A549 (cell line): ENCODE measurements around the gene ORC4. TPM values are rescaled to one million over a fixed set of nuclear protein-coding genes. Genes with fewer than 3 reads are reported as not detected.

Source experiments
- ATAC-seq, 2 experiments: fragments of 200-7000 bp in 1 of 2; fragments of >200 bp in 1 of 2; cut with Nextera tagmentation in 1 of 2; cut with Tn5 transposase in 1 of 2; 3 replicates each; pipeline versions ENCODE4 v1.8.0 to v1.9.1; 2018 to 2020; ENCODE audit warnings: mild to moderate bottlenecking in 1 of 2, moderate library complexity in 1 of 2
- CTCF ChIA-PET: fragments of 300-600 bp; sonication (Branson Sonifier 250); formaldehyde crosslinking; extraction: SDS; loops from one replicate; lab custom pipeline; 2021; ENCODE audit warnings: antibody characterized with exemption, inconsistent platforms; lab: Yijun Ruan, JAX
- POLR2A ChIA-PET: fragments of 350-600 bp; formaldehyde crosslinking; extraction: SDS; loops from one replicate; lab custom pipeline; 2021; ENCODE audit warnings: antibody characterized with exemption, inconsistent platforms; lab: Yijun Ruan, JAX
- DNase-seq, 2 experiments: peaks; one replicate each; pipeline versions ENCODE4 v3.0.0 to v3.0.0-alpha.2; 2011 to 2016; ENCODE audit warnings: low read depth in 1 of 2, low spot score in 1 of 2
- FAIRE-seq: peaks from 2 replicates; lab custom pipeline; 2011; peaks lifted over from hg19 to GRCh38; lab: Jason Lieb, UNC
- H3K27ac ChIP-seq, 2 experiments: fragments of >200 bp; sonication (Bioruptor Twin); formaldehyde crosslinking; 3 replicates each; pipeline ENCODE4 v1.5.1; 2016 to 2017
- H3K4me1 ChIP-seq: fragments of >200 bp; sonication (Bioruptor Twin); formaldehyde crosslinking; 3 replicates; pipeline ENCODE4 v1.6.1; 2016
- H3K4me2 ChIP-seq: fragments of >200 bp; sonication (Bioruptor Twin); formaldehyde crosslinking; 3 replicates; pipeline ENCODE4 v1.6.1; 2016
- H3K4me3 ChIP-seq: fragments of >200 bp; sonication (Bioruptor Twin); formaldehyde crosslinking; 3 replicates; pipeline ENCODE4 v1.5.1; 2016
- H3K9me3 ChIP-seq: fragments of >200 bp; sonication (Bioruptor Twin); formaldehyde crosslinking; 3 replicates; pipeline ENCODE4 v1.6.1; 2016
- CEBPB ChIP-seq, 2 experiments: fragments of >200 bp in 1 of 2; sonication (Bioruptor Twin) in 1 of 2; formaldehyde crosslinking in 1 of 2; IDR thresholded peaks; 2 replicates each; pipeline ENCODE4 v1.6.1; 2012 to 2016
- CTCF ChIP-seq: fragments of >200 bp; sonication (Bioruptor Twin); formaldehyde crosslinking; IDR thresholded peaks from 3 replicates; pipeline ENCODE4 v1.5.1; 2016
- E2F6 ChIP-seq: IDR thresholded peaks from 2 replicates; pipeline ENCODE4 v1.6.1; 2012; ENCODE audit warnings: low read depth, borderline replicate concordance
- EHF ChIP-seq: fragments of 250-450 bp; sonication (Bioruptor Pico); IDR thresholded peaks from 2 replicates; pipeline ENCODE4 v1.5.0; 2020; ENCODE audit warnings: mild to moderate bottlenecking
- EP300 ChIP-seq, 2 experiments: fragments of >200 bp; sonication (Bioruptor Twin); formaldehyde crosslinking; IDR thresholded peaks; 2 replicates in 1 of 2; 3 replicates in 1 of 2; pipeline ENCODE4 v1.6.1; 2016 to 2017
- FOSB ChIP-seq: fragments of 250-450 bp; sonication (Bioruptor Pico); IDR thresholded peaks from 2 replicates; pipeline ENCODE4 v1.5.0; 2020; ENCODE audit warnings: mild to moderate bottlenecking, moderate library complexity
- FOXS1 ChIP-seq: fragments of 250-450 bp; sonication (Bioruptor Pico); IDR thresholded peaks from 2 replicates; pipeline ENCODE4 v1.5.0; 2020; ENCODE audit warnings: mild to moderate bottlenecking, moderate library complexity
- HOXB13 ChIP-seq: fragments of 250-450 bp; sonication (Bioruptor Pico); IDR thresholded peaks from 2 replicates; pipeline ENCODE4 v1.5.0; 2020; ENCODE audit warnings: low read depth, mild to moderate bottlenecking, moderate library complexity
- KDM1A ChIP-seq: fragments of 200-600 bp; sonication (generic); IDR thresholded peaks from 2 replicates; pipeline ENCODE4 v1.6.1; 2016; ENCODE audit warnings: low read depth, mild to moderate bottlenecking
- MAFK ChIP-seq: fragments of 450-650 bp; IDR thresholded peaks from 2 replicates; pipeline ENCODE4 v1.6.1; 2014; ENCODE audit not compliant: partially characterized antibody
- PHF8 ChIP-seq: fragments of 200-600 bp; sonication (generic); IDR thresholded peaks from 2 replicates; pipeline ENCODE4 v1.6.1; 2016; ENCODE audit warnings: low read depth, mild to moderate bottlenecking, antibody characterized with exemption, moderate library complexity, borderline replicate concordance
- RAD21 ChIP-seq, 2 experiments: fragments of >200 bp in 1 of 2; sonication (Bioruptor Twin) in 1 of 2; formaldehyde crosslinking in 1 of 2; IDR thresholded peaks in 1 of 2; conservative IDR thresholded peaks in 1 of 2; 2 replicates in 1 of 2; 3 replicates in 1 of 2; pipeline ENCODE4 v1.6.1; 2012 to 2018; ENCODE audit warnings: inconsistent platforms in 1 of 2
- REST ChIP-seq: fragments of 200-600 bp; sonication (generic); IDR thresholded peaks from 2 replicates; pipeline ENCODE4 v1.6.1; 2016; ENCODE audit warnings: antibody characterized with exemption, mild to moderate bottlenecking, moderate library complexity
- SMC3 ChIP-seq: fragments of >200 bp; sonication (Bioruptor Twin); formaldehyde crosslinking; IDR thresholded peaks from 3 replicates; pipeline ENCODE4 v1.6.1; 2018; ENCODE audit warnings: inconsistent platforms
- SREBF2 ChIP-seq: fragments of 450-650 bp; IDR thresholded peaks from 2 replicates; pipeline ENCODE4 v1.6.1; 2014; ENCODE audit warnings: mild to moderate bottlenecking, moderate library complexity
- USF2 ChIP-seq: fragments of 450-650 bp; IDR thresholded peaks from 2 replicates; pipeline ENCODE4 v1.6.1; 2014; ENCODE audit warnings: antibody characterized with exemption
- WGBS: methylation state at CpG from one replicate; pipeline ENCODE4 v1.1.6; 2017; ENCODE audit errors: missing lambda C conversion rate; 5-methylcytosine and 5-hydroxymethylcytosine counted together
- polyA plus RNA-seq, 4 experiments: library from polyadenylated mRNA; depleted of rRNA in 3 of 4; stranded (reverse); fragments of >200 nt; fragmentation: RNase III in 1 of 4; extraction: RNeasy Plus Mini Kit Qiagen cat#74134 plus additional on column Dnase treatment in 1 of 4; gene quantifications; 2 replicates in 3 of 4; 3 replicates in 1 of 4; pipeline ENCODE4 v1.2.3, GENCODE V29; 2011 to 2017

ORC4 gene
- polyA plus RNA-seq, 2 of the 4 experiments (the other 2 are of a cell fraction), result 38.5 to 99.1 TPM

- Histone ChIP-seq H3K4me3 (no peak overlapping the region), H3K9me3 (no peaks in the 10 kb centered on the region), H3K27ac (no peak overlapping the region), H3K4me2 (no peak overlapping the region; the same call in 2 of the 3 replicates), H3K4me1 (peaks cover 3% of the 10 kb centered on the region; the same call in 1 of the 3 replicates)
- DNase-seq (peak; percentile 44 to 56), ATAC-seq (peak; percentile 71 to 85; a peak in 5 of 6 replicates), FAIRE-seq (no peak)
- POLR2A ChIA-PET, result no interaction called here
- TF ChIP-seq EHF, result no peak
- peak; percentile 93 for TF ChIP-seq SMC3
- no peak for TF ChIP-seq CEBPB (IDR thresholded peaks at IDR 0.05)
- peak; percentile 84 to 89 for TF ChIP-seq RAD21 (conservative IDR thresholded peaks at IDR 0.05 in 1 of 2, IDR thresholded peaks at IDR 0.05 in 1 of 2)
- TF ChIP-seq CTCF, result peak; percentile 93
- 43% methylated on average over 4 of the region's 4 CpGs for WGBS
- CTCF ChIA-PET, result interaction anchor here (0.6 to 2.0 kb wide), 13 partner anchors 13 to 1001 kb away, joined by 3 to 19 read pairs (median 3); partner anchors contain the start of genes ACVR2A, MBD5 and ORC4
These were observed 30.6 kb downstream of the ORC4 start for GRCh38 chr2:147989809-147990403.

- no peak for ATAC-seq
These were observed 31.4 kb downstream of the ORC4 start for GRCh38 chr2:147989102-147989501.

More at GRCh38 chr2:147989102-147989501, 31.4 kb downstream of the ORC4 start:
- CTCF ChIA-PET, result interaction anchor here (0.7 to 2.0 kb wide), 9 partner anchors 16 to 1002 kb away, joined by 3 to 19 read pairs (median 4); partner anchors contain the start of genes MBD5 and ORC4
- Histone ChIP-seq H3K4me1 (peaks cover 3% of the 10 kb centered on the region; the same call in 1 of the 3 replicates), H3K4me2 (no peak overlapping the region), H3K27ac (no peak overlapping the region), H3K9me3 (no peaks in the 10 kb centered on the region), H3K4me3 (no peak overlapping the region)
- DNase-seq (no peak), FAIRE-seq (no peak)
- no peak for TF ChIP-seq USF2
- TF ChIP-seq CEBPB (IDR thresholded peaks at IDR 0.05), result no peak
- TF ChIP-seq SMC3, result no peak
- no peak for TF ChIP-seq FOXS1 (CRISPR knock-in tag)
- TF ChIP-seq E2F6, result no peak
- TF ChIP-seq HOXB13 (CRISPR knock-in tag), result no peak
- no peak for TF ChIP-seq PHF8
- no peak for TF ChIP-seq FOSB (CRISPR knock-in tag)
- TF ChIP-seq EP300 (IDR thresholded peaks at IDR 0.05), result no peak
- TF ChIP-seq KDM1A, result no peak
- no peak for TF ChIP-seq MAFK
- TF ChIP-seq RAD21 (conservative IDR thresholded peaks at IDR 0.05 in 1 of 2, IDR thresholded peaks at IDR 0.05 in 1 of 2), result no peak
- TF ChIP-seq SREBF2, result no peak
- TF ChIP-seq REST, result no peak
- POLR2A ChIA-PET, result no interaction called here
- 91% methylated on average over 3 of the region's 3 CpGs for WGBS
